Amniotic stem cell (primary cell): ENCODE data around the gene BTBD18.
A peak's percentile ranks its signal among the peaks of the same experiment; 100 is the strongest.

Source experiments
- DNase-seq: peaks from one replicate; lab custom pipeline; 2025; lab: John Stamatoyannopoulos, UW

The BTBD18 gene

DNA sequence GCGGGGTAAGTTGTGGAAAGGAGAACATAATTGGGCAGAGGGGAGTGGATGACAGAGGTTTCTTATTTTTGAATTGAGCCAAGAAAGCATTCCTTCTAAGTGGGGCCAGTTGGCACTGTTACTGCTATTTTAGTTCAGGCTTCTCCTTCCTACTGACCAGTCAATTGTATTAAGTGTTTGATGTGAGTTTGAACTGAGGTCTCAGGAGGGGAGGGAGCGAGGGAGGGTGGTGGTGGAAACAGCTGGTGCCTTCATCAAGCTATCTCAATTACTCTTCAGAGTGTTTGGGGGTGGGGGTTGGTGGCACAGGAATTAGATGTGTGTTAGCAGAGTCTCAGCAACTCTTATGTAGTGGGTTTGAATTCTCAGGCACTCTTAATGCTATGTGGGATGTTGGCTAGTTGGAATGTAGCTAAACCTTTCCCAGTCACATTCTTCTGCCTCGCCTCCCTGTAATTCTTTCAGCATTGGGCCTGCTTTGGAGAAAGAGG is 24.5 kb upstream of the BTBD18 start:
- no peak for DNase-seq

GRCh38 chr11:57775491-57775890 is 23.9 kb upstream of the BTBD18 start:
- no peak for DNase-seq

DNA sequence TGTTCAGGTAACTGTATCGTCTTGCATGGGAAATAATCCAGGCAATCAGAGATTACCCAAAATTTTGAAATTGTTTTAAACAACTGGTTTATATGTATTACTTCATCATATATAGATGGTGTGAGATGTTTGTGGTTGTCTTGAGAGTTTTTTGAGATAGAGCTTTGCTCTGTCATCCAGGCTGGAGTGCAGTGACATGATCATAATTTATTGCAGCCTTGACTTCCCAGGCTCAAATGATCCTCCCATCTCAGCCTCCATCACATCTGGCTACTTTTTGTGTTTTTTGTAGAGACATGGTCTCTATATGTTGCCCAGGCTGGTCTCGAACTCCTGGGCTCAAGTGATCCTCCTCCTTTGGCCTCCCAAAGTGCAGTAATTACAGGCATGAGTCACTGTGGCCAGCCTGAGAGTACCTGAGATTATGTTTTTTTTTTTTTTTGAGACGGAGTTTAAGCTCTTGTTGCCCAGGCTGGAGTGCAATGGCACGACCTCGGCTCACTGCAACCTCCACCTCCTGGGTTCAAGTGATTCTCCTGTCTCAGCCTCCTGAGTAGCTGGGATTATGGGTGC is 21.5 kb upstream of the BTBD18 start:
- DNase-seq, result no peak

DNA sequence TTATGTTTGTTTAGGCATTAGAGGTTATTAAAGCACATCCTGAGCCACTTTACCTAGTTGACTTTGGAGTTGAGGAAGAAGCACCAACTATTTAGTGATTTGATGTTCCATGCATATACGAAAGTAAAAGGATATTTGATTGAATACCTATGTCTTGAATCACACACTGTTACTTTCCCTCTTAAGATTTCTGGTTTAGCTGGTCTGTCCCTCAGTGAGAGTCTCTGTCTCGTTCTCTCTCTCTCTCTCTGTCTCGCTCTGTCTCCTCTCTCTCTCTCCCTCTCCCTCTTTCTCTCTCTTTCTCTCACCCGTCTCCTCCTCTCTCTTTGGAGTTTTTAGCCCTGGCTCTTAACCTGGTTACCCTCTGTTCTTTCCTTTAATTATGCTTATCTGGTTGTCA is 20.9 kb upstream of the BTBD18 start:
- DNase-seq, result no peak

DNA sequence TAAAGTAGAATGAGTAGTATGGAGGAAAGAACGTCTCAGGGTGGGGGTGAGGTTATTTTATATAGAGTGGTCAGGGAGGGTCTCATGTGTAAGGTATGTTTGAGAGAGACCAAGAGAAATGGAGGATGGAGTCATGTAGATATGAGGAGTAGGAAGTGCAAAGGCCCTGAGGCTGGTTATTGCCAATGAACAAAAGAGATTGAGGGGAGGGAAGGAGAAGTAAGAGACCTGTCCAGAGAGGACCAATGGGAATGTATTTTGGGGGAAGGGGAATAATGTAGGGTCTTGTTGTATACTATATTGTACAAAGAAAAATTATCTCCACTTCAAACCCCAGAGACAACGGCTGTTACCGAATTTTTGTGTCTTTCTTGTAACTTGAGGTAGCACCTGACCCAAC is 19.7 kb upstream of the BTBD18 start:
- no peak for DNase-seq

DNA sequence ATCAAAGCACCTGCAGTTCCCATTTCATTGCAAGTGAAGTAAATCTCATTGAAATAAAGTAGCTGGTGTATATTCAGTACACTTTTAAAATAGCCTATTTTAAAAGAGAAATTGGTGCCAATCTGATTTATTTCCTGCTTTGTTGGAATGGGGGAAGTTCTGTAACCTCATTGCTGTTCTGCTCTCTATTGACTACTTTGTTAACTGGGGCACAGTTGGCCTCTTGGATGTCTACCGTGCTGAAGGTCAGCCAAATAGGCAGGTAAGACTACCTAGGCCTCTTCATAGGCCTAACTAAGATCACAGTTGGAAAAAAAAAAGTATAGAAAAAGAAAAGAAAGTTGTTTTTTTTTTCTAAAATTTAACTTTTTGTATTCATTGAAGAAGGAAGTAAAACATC is 19.2 kb upstream of the BTBD18 start:
- no peak for DNase-seq

GRCh38 chr11:57764972-57765371 is 13.4 kb upstream of the BTBD18 start:
- no peak for DNase-seq

- DNase-seq, result no peak
Measured at GRCh38 chr11:57764566-57764965, 12.9 kb upstream of the BTBD18 start.

- DNase-seq, result no peak
Measured at GRCh38 chr11:57764021-57764420, 12.4 kb upstream of the BTBD18 start.

- no peak for DNase-seq
Measured at GRCh38 chr11:57763568-57763967, 11.9 kb upstream of the BTBD18 start.

- no peak for DNase-seq
Measured at GRCh38 chr11:57762235-57762861, 10.7 kb upstream of the BTBD18 start.

- DNase-seq, result peak; percentile 95
Measured at GRCh38 chr11:57761301-57762234, 9.9 kb upstream of the BTBD18 start, which contains the start of gene CTNND1. CTNND1 (plus strand) TSS chr11:57761802; CDS start chr11:57791479, 29,677 bp downstream.

DNA sequence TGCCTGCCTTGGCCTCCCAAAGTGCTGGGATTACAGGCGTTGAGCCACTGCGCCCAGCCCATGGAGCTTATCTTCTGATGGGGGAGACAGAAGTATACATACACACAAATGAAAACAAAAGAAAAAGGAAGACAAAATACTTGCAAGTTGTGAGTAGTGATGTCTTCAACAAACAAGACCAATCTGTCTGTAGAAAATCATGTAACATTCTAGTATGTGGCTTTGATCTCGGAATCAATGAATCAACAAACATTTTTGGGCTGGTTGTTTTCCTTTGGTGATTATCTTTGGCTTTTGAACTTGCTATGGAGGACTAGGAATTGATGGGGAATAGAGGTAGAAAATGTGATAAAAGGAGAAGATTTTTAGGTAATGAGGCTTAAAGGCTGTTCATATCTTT is 6.6 kb upstream of the BTBD18 start:
- DNase-seq, result no peak

- DNase-seq, result no peak
Measured at GRCh38 chr11:57752954-57753353, 1.3 kb upstream of the BTBD18 start.

DNA sequence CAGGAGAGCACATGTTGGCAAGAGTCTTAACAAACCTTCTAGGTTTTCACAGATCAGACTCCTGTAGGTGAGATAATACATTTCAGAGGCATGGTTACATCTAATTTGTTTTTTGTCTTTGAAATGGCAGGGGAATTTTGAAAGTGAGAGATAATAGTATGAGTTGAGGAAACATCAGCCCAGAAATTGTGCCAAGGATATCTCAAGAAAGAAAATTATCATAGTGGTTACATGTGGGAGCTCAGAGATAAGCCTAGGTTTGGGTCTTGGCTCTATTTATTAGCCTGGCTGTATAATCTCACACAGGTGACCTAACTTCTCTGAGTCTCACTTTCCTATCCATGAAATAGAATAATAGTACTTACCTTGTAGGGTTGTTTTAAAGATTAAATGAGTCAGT is 443 bp downstream of the BTBD18 start:
- no peak for DNase-seq

DNA sequence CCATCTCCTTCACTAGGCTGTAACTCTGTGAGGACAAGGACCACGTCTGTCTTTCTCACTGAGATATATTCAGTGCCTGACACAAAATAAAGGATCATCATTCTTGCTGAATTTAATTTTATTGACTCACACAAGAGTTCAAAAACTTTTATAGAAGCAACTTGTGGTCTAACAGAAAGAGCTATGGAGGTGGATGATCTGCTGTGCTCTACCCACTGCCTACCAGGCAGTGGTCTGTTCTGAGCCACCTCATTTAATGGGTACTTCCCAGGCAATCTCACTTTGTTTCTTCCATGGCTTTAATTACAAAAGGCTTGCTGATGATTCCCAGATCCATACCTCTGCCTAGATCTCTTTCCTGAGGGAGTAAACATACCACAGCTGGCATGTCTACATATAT is 4.7 kb downstream of the BTBD18 start:
- no peak for DNase-seq

- no peak for DNase-seq
Measured at GRCh38 chr11:57745206-57745605, 6.4 kb downstream of the BTBD18 start.

GRCh38 chr11:57744357-57744756 is 7.3 kb downstream of the BTBD18 start:
- DNase-seq, result no peak

DNA sequence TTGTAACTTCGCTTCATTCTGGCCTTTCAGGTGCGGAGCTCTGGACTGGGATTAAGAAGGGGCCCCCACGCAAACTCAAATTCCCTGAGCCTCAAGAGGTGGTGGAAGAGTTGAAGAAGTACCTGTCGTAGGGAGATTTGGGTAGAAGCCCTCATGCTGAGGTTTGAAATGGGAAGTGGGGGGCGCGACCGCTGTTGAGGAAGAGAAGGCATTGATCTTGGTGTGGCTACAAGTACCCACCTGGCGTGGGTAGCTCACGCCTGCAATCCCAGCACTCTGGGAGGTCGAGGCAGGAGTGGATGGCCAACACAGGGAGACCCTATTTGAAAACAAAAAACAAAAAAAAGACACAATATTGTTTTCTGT is 9.5 kb downstream of the BTBD18 start:
- DNase-seq, result no peak

DNA sequence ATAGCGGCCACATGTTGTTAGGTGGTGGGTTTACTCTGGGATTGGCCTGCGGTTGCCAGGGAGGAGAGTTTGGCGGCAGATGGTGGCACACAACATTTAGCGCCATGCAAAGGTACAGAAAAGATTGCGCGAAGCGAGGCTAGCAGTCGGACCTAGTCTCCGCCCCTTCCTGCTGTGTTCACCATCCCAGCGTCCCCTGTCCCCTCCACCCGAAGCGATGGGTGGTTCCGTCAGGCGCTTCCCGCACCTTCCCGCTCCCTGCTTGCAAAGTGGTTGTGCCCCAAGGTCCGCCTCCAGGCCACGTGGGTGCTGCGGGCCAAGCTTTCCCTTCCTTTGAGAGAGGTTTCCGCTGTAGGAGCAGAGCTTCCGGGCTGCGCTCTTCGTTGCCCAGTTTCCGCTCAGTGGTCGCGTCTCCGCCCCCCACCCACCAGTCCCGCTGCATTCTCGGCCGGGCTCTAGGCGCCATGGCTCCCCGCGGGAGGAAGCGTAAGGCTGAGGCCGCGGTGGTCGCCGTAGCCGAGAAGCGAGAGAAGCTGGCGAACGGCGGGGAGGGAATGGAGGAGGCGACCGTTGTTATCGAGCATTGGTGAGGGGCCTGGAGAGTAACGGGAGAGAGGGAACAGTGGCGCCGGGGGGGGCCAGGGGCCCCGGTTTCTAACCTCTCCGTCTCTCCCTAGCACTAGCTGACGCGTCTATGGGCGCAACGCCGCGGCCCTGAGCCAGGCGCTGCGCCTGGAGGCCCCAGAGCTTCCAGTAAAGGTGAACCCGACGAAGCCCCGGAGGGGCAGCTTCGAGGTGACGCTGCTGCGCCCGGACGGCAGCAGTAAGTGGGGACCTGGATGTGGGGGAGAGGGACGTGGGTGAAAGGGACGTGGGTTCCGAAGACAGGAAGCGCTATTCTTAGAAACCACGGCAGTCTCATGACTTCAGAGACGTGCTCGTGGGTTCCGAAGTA is 10.2 kb downstream of the BTBD18 start, which contains the start of gene SELENOH:
TSS of gene SELENOH (plus strand) at position 360 of the 955 bp plus-strand sequence. CDS start at position 465, 105 bp downstream.
- peak; percentile 92 for DNase-seq

DNA sequence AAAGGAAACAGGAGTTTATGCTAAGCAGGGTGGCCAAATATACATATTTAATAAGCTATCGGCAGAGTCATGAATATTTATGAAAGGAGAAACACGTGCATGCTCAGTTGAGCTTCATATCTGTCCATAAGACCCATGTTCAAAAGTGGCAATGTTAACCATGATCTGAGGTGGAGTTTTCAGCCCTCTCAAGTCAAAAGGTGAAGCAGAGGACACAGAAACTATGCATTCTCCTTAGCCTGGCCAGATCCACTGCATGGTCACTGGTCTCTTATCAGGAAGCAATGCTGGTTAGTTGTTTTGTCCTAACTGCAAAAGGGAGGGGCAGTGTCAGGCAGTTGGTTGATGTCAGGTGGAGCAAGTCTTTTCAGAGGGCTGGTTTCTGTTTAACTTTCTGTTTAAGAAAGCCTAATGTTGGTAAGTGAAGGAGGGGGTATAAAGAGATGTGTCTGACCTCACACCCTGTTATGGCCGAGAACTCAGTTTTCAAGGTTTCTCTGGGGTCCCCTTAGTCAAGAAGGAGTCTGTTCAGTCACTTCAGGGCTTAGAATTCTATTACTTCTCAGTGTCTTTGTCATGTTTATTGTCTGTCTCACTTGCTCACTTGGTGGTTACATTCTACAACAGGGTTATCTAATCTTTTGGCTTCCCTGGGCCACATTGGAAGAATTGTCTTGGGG is 15.9 kb downstream of the BTBD18 start:
- DNase-seq, result no peak
